Mesothelial cell of epicardium (in vitro differentiated cells): Measurements from ENCODE around the gene ROM1. TPM values are rescaled to one million over a fixed set of nuclear protein-coding genes. Genes with fewer than 3 reads are reported as not detected.

Experiments used
- DNase-seq, 2 experiments: peaks; one replicate each; pipeline ENCODE4 v3.0.0; 2021; ENCODE audit warnings: low spot score in 2 of 2; ENCODE audit not compliant: unreplicated experiment in 2 of 2
- H3K27ac Mint-ChIP-seq: 2 replicates; pipeline ENCODE4 v1.8.0; 2021; ENCODE audit warnings: mixed read lengths
- H3K27me3 Mint-ChIP-seq: 2 replicates; pipeline ENCODE4 v1.8.0; 2021; ENCODE audit warnings: low read depth, mixed read lengths
- H3K36me3 Mint-ChIP-seq: 2 replicates; pipeline ENCODE4 v1.8.0; 2021; ENCODE audit warnings: mixed read lengths
- H3K4me1 Mint-ChIP-seq: 2 replicates; pipeline ENCODE4 v1.8.0; 2021; ENCODE audit warnings: mixed read lengths
- H3K4me3 Mint-ChIP-seq: 2 replicates; pipeline ENCODE4 v1.8.0; 2021; ENCODE audit warnings: mild to moderate bottlenecking, moderate library complexity, mixed read lengths
- H3K9me3 Mint-ChIP-seq: 2 replicates; pipeline ENCODE4 v1.8.0; 2021; ENCODE audit warnings: mixed read lengths
- microRNA-seq: library from miRNA; unstranded; fragments of <30 nt; microRNA quantifications from one replicate; pipeline ENCODE4 v1.2.0, GENCODE V29; 2021; ENCODE audit warnings: inconsistent platforms, mixed read lengths
- total RNA-seq: library from RNA; stranded (reverse); gene quantifications from 3 replicates; pipeline ENCODE4 v1.2.1, GENCODE V29; 2021
- TF ChIP-seq, protein P1 (sequence below): fragments of 200-600 bp; sonication (generic); IDR thresholded peaks from one replicate; pipeline ENCODE4 v1.5.0; 2021; ENCODE audit warnings: antibody characterized with exemption; ENCODE audit not compliant: unreplicated experiment

Gene ROM1
- total RNA-seq, 1 donor from 2014 or later, result 2.5 TPM

DNA sequence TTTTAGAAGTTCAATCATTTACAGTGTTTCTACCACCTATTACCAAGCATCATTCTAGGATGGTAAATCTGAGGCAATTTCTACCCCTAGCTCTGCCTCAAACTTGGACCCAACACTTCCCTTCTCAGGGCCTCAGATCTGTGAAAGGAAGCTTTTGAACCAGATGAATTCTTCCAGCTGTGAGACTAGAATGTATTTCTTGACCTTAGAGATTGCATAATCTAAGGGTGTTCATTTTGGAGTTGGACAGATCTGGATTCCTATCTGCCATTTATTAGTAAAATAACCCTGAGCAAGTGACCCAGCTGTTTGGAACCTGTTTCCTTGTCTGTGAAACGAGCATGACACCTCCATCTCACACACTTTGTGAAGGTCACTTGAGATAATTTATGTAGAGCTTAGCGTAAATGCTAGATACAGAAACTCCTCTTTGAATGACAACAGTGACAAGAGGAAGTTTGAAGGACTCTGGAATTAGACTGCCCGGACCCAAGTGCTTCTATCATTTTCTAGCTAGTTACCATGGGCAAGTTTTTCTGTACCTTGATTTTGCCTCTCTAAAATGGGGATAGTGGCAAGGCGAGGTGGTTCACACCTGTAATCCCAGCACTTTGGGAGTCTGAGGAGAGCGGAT is 43.9 kb downstream of the ROM1 start:
- Mint-ChIP-seq H3K4me3 (no peak overlapping the region), H3K27me3 (no peaks in the 10 kb centered on the region), H3K36me3 (no peaks in the 10 kb centered on the region), H3K4me1 (peaks cover 10% of the 10 kb centered on the region), H3K9me3 (no peaks in the 10 kb centered on the region), H3K27ac (peak overlapping the region; percentile 17)
- no peak for DNase-seq
- TF ChIP-seq, protein P1, sequence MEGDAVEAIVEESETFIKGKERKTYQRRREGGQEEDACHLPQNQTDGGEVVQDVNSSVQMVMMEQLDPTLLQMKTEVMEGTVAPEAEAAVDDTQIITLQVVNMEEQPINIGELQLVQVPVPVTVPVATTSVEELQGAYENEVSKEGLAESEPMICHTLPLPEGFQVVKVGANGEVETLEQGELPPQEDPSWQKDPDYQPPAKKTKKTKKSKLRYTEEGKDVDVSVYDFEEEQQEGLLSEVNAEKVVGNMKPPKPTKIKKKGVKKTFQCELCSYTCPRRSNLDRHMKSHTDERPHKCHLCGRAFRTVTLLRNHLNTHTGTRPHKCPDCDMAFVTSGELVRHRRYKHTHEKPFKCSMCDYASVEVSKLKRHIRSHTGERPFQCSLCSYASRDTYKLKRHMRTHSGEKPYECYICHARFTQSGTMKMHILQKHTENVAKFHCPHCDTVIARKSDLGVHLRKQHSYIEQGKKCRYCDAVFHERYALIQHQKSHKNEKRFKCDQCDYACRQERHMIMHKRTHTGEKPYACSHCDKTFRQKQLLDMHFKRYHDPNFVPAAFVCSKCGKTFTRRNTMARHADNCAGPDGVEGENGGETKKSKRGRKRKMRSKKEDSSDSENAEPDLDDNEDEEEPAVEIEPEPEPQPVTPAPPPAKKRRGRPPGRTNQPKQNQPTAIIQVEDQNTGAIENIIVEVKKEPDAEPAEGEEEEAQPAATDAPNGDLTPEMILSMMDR, result no peak

DNA sequence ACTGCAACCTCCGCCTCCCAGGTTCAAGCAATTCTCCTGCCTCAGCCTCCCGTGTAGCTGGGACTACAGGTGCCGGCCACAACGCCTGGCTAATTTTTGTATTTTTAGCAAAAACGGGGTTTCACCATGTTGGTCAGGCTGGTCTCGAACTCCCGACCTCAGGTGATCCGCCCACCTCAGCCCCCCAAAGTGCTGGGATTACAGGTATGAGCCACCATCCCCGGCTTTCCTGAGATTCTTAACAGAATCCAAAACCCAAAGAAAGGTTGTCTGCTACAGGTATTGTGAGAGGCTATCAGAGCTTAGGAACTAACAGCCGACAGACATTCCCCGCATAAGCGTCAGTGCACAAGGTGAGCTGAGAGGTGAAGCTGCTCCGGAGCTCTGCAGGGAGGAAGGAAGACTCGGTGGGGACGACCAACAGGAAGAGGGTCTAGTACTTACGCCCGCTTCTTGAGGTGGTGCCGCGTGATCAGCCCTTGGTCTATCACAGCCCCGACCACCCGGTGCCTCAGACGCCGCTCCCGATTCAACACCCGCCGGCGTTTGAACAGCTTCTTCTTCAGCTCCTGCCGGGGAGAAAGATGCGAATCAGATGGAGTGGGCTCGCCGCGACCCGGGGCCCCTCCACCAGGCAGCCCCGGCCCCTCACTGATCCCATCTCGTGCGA is 51.5 kb downstream of the ROM1 start:
- peaks cover 5% of the 10 kb centered on the region for H3K36me3 Mint-ChIP-seq
- DNase-seq, result no peak
- H3K27ac Mint-ChIP-seq, result peak overlapping the region; percentile 97
- no peaks in the 10 kb centered on the region for H3K9me3 Mint-ChIP-seq
- no peaks in the 10 kb centered on the region for H3K27me3 Mint-ChIP-seq
- TF ChIP-seq, protein P1, result no peak
- peak overlapping the region; percentile 96 for H3K4me3 Mint-ChIP-seq
- H3K4me1 Mint-ChIP-seq, result peaks cover 19% of the 10 kb centered on the region

Small RNAs within 50 kb of the gene (microRNA-seq; reads per million reads assigned to microRNA genes)
- gene MIR6747, result 2.3 reads per million

Other genes with a start within 250 kb of the ROM1 start
- gene SCGB1A1, start 194.2 kb upstream of the ROM1 start, total RNA-seq, result not detected in 3 replicates
- 456 to 481 TPM (median 480 TPM) in 3 replicates for gene AHNAK, start 66.5 kb upstream of the ROM1 start, total RNA-seq
- gene EEF1G, start 39.4 kb upstream of the ROM1 start, total RNA-seq, result 1,747 to 1,829 TPM (median 1,814 TPM) in 3 replicates
- gene TUT1, start 21.7 kb upstream of the ROM1 start, total RNA-seq, result 23.7 to 26.0 TPM (median 24.2 TPM) in 3 replicates
- gene MTA2, start 11.4 kb upstream of the ROM1 start, total RNA-seq, result 121 to 126 TPM (median 124 TPM) in 3 replicates
- gene EML3, start 482 bp upstream of the ROM1 start, total RNA-seq, result 52.2 to 54.3 TPM (median 53.3 TPM) in 3 replicates
- gene B3GAT3, start 8.7 kb downstream of the ROM1 start, total RNA-seq, result 48.1 to 56.4 TPM (median 52.6 TPM) in 3 replicates
- gene GANAB, start 33.4 kb downstream of the ROM1 start, total RNA-seq, result 324 to 342 TPM (median 334 TPM) in 3 replicates
- 21.0 to 22.3 TPM (median 21.1 TPM) in 3 replicates for gene INTS5, start 40.0 kb downstream of the ROM1 start, total RNA-seq
- 44.9 to 47.5 TPM (median 47.0 TPM) in 3 replicates for gene C11orf98, start 52.0 kb downstream of the ROM1 start, total RNA-seq
- 17.1 to 20.6 TPM (median 18.7 TPM) in 3 replicates for gene CSKMT, start 52.1 kb downstream of the ROM1 start, total RNA-seq
- gene UQCC3, start 58.4 kb downstream of the ROM1 start, total RNA-seq, result 7.3 to 8.4 TPM (median 8.0 TPM) in 3 replicates
- 8.3 to 11.6 TPM (median 9.8 TPM) in 3 replicates for gene LBHD1, start 59.0 kb downstream of the ROM1 start, total RNA-seq
- gene UBXN1, start 65.8 kb downstream of the ROM1 start, total RNA-seq, result 112 to 119 TPM (median 118 TPM) in 3 replicates
- gene LRRN4CL, start 76.3 kb downstream of the ROM1 start, total RNA-seq, result 1.6 to 2.3 TPM (median 1.7 TPM) in 3 replicates
- 56.9 to 61.4 TPM (median 58.3 TPM) in 3 replicates for gene BSCL2, start 94.2 kb downstream of the ROM1 start, total RNA-seq
- 0.60 to 1.5 TPM (median 0.97 TPM) in 3 replicates for gene GNG3, start 94.4 kb downstream of the ROM1 start, total RNA-seq
- 60.3 to 62.0 TPM (median 61.5 TPM) in 3 replicates for gene HNRNPUL2, start 114.2 kb downstream of the ROM1 start, total RNA-seq
- 39.8 to 46.0 TPM (median 41.7 TPM) in 3 replicates for gene TTC9C, start 115.2 kb downstream of the ROM1 start, total RNA-seq
- gene ZBTB3, start 140.9 kb downstream of the ROM1 start, total RNA-seq, result 11.6 to 14.7 TPM (median 13.2 TPM) in 3 replicates
- gene POLR2G, start 148.3 kb downstream of the ROM1 start, total RNA-seq, result 84.0 to 89.2 TPM (median 85.2 TPM) in 3 replicates
- 40.2 to 42.9 TPM (median 42.8 TPM) in 3 replicates for gene TAF6L, start 158.1 kb downstream of the ROM1 start, total RNA-seq
- 31.3 to 33.9 TPM (median 32.6 TPM) in 3 replicates for gene TMEM179B, start 174.1 kb downstream of the ROM1 start, total RNA-seq
- 17.4 to 21.4 TPM (median 19.2 TPM) in 3 replicates for gene TMEM223, start 178.7 kb downstream of the ROM1 start, total RNA-seq
- gene NXF1, start 192.2 kb downstream of the ROM1 start, total RNA-seq, result 108 to 111 TPM (median 110 TPM) in 3 replicates
- 55.2 to 57.9 TPM (median 55.8 TPM) in 3 replicates for gene STX5, start 218.8 kb downstream of the ROM1 start, total RNA-seq
- gene TEX54, start 219.6 kb downstream of the ROM1 start, total RNA-seq, result not detected in 3 replicates
- gene WDR74, start 226.3 kb downstream of the ROM1 start, total RNA-seq, result 59.3 to 63.7 TPM (median 62.1 TPM) in 3 replicates